ENCODE measurements around the gene ATP1B1.
"Not testable (repeated sequence)": the region's sequence is repeated elsewhere in the genome, so short reads cannot be mapped to it uniquely, and the experiment has no call there.

Gene ATP1B1

DNA sequence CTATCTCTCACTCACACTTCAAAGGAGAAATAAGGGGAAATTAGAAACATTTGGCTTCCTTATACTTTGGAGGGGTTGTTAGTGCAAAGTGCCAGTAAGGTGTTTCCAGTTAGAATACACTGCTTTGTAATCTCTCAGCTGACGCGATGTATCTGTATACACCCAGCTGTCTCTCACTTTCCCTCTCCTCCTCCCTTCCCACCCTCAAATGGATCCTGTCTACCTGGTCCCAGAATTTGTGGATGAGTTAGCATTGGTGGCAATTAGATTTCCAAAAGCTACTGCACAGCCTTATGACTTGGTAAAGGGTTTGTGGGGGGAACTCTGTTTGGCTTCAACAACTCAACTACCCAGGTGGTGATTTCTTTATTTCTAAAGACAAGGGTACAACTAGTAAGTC is 10.5 kb downstream of the ATP1B1 start:
- H3K36me3 ChIP-seq (ENCODE audit: control insufficient read depth in 2 of 2, insufficient read depth in 2 of 2, low read length in 2 of 2) = peaks cover 11 to 25% of the 10 kb centered on the region in 2 donors
- no peak overlapping the region for H3K27ac ChIP-seq (ENCODE audit: low read length)
- no peaks in the 10 kb centered on the region for H3K27me3 ChIP-seq (ENCODE audit: control insufficient read depth in 1 of 2, insufficient read depth in 2 of 2, low read length in 2 of 2)
- H3K9ac ChIP-seq (ENCODE audit: low read length in 2 of 2) = no peak overlapping the region
- H3K9me3 ChIP-seq (ENCODE audit: control insufficient read depth in 2 of 2, low read length in 2 of 2) = no peaks in the 10 kb centered on the region
- H3K4me1 ChIP-seq (ENCODE audit: control insufficient read depth, insufficient read depth, low read length) = peaks cover 24% of the 10 kb centered on the region
- H3K4me3 ChIP-seq (ENCODE audit: low read length in 2 of 2) = no peak overlapping the region

DNA sequence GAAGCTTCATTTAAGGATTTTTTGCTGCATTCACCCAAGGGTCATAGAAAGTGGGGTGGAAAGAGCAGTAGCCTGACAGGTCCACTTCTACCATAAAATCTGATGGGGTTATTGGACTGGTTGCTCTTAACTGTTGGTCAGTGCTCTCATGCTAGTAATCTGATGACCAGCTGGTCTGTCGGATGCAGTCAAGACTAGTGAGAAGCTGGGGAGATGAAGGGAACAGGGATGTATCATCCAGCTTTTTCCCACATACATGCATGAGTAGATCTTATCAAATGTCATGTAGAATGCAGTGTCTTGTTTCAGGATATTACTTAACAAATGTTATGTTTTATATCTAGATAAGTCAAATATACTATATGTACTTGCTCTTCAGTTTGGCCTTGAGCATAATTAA is 11.1 kb downstream of the ATP1B1 start:
- no peak overlapping the region for H3K9ac ChIP-seq (ENCODE audit: low read length in 2 of 2)
- H3K36me3 ChIP-seq (ENCODE audit: control insufficient read depth in 2 of 2, insufficient read depth in 2 of 2, low read length in 2 of 2) = peaks cover 7 to 19% of the 10 kb centered on the region in 2 donors
- H3K9me3 ChIP-seq (ENCODE audit: control insufficient read depth in 2 of 2, low read length in 2 of 2) = no peaks in the 10 kb centered on the region
- H3K27me3 ChIP-seq (ENCODE audit: control insufficient read depth in 1 of 2, insufficient read depth in 2 of 2, low read length in 2 of 2) = no peaks in the 10 kb centered on the region
- H3K27ac ChIP-seq (ENCODE audit: low read length) = no peak overlapping the region
- H3K4me1 ChIP-seq (ENCODE audit: control insufficient read depth, insufficient read depth, low read length) = peaks cover 20% of the 10 kb centered on the region
- H3K4me3 ChIP-seq (ENCODE audit: low read length in 2 of 2) = no peak overlapping the region

DNA sequence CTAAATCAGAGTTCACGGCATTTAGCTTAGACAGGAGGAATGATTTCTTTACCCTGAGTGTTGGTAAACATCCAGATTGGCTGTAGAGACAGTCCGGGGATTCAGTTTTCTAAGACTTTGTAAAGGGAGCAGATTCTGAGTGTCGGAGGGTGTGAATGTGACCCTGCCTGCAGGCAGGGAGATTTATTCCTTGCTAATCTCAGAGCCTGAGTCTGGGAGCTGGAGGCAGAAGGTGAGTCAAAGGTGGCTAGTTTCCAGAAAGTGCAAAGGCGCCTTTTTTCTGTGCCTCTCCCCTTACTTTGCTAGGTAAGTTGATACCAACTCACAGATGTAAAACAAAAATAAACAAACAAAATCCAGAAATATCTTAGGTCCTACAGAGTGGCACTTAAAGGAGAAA is 11.7 kb downstream of the ATP1B1 start:
- Histone ChIP-seq H3K27ac (ENCODE audit: low read length) (no peak overlapping the region), H3K4me3 (ENCODE audit: low read length in 2 of 2) (no peak overlapping the region), H3K36me3 (ENCODE audit: control insufficient read depth in 2 of 2, insufficient read depth in 2 of 2, low read length in 2 of 2) (peaks cover 8 to 18% of the 10 kb centered on the region in 2 donors), H3K9ac (ENCODE audit: low read length in 2 of 2) (no peak overlapping the region), H3K4me1 (ENCODE audit: control insufficient read depth, insufficient read depth, low read length) (peaks cover 20% of the 10 kb centered on the region), H3K9me3 (ENCODE audit: control insufficient read depth in 2 of 2, low read length in 2 of 2) (no peaks in the 10 kb centered on the region), H3K27me3 (ENCODE audit: control insufficient read depth in 1 of 2, insufficient read depth in 2 of 2, low read length in 2 of 2) (no peaks in the 10 kb centered on the region)

DNA sequence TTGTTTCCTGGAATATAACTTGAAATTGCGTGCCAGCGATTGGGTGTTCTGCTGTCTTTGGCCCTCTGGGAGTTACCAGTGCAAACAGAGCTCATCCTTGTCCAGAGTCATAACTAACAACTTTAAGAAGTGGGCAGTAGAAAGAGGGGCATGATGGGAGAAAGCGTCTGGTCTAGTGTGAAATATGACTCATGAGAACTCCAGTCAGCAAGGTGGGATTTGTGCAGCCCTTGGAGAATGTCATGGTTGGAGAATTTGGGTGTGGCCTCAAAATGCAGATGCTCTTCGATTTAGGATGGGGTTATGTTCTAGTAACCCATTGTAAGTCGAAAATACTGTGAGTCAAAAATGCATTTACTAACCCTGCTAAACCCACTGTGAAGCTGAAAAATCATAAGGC is 12.9 kb downstream of the ATP1B1 start:
- H3K36me3 ChIP-seq (ENCODE audit: control insufficient read depth in 2 of 2, insufficient read depth in 2 of 2, low read length in 2 of 2) = peaks cover 5 to 13% of the 10 kb centered on the region in 2 donors
- no peak overlapping the region for H3K9ac ChIP-seq (ENCODE audit: low read length in 2 of 2)
- H3K9me3 ChIP-seq (ENCODE audit: control insufficient read depth in 2 of 2, low read length in 2 of 2) = no peaks in the 10 kb centered on the region
- H3K27ac ChIP-seq (ENCODE audit: low read length) = no peak overlapping the region
- H3K4me1 ChIP-seq (ENCODE audit: control insufficient read depth, insufficient read depth, low read length) = peaks cover 14% of the 10 kb centered on the region
- no peaks in the 10 kb centered on the region for H3K27me3 ChIP-seq (ENCODE audit: control insufficient read depth in 1 of 2, insufficient read depth in 2 of 2, low read length in 2 of 2)
- no peak overlapping the region for H3K4me3 ChIP-seq (ENCODE audit: low read length in 2 of 2)

DNA sequence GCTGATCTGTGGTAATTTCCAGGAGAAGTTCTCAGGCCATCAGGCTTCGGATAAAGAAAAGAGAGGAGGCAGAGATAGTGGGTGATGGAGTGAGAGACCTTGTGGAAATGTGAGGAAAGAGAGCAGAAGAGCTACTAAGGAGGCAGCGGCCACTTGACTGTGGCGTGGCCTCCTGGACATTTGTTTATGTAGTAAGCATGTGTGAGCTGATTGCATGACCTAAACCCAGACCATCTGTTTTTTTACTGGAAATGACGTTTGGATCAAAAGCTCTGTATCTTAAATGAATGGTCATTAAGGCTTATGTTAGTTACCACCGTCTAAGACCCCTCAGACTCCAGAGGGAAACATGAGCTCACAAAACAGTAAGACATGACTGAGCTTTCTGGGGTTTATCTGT is 13.6 kb downstream of the ATP1B1 start:
- Histone ChIP-seq H3K27ac (ENCODE audit: low read length) (no peak overlapping the region), H3K9me3 (ENCODE audit: control insufficient read depth in 2 of 2, low read length in 2 of 2) (no peaks in the 10 kb centered on the region), H3K4me1 (ENCODE audit: control insufficient read depth, insufficient read depth, low read length) (peaks cover 14% of the 10 kb centered on the region), H3K36me3 (ENCODE audit: control insufficient read depth in 2 of 2, insufficient read depth in 2 of 2, low read length in 2 of 2) (peaks cover 4 to 11% of the 10 kb centered on the region in 2 donors), H3K27me3 (ENCODE audit: control insufficient read depth in 1 of 2, insufficient read depth in 2 of 2, low read length in 2 of 2) (no peaks in the 10 kb centered on the region), H3K4me3 (ENCODE audit: low read length in 2 of 2) (no peak overlapping the region), H3K9ac (ENCODE audit: low read length in 2 of 2) (no peak overlapping the region)

DNA sequence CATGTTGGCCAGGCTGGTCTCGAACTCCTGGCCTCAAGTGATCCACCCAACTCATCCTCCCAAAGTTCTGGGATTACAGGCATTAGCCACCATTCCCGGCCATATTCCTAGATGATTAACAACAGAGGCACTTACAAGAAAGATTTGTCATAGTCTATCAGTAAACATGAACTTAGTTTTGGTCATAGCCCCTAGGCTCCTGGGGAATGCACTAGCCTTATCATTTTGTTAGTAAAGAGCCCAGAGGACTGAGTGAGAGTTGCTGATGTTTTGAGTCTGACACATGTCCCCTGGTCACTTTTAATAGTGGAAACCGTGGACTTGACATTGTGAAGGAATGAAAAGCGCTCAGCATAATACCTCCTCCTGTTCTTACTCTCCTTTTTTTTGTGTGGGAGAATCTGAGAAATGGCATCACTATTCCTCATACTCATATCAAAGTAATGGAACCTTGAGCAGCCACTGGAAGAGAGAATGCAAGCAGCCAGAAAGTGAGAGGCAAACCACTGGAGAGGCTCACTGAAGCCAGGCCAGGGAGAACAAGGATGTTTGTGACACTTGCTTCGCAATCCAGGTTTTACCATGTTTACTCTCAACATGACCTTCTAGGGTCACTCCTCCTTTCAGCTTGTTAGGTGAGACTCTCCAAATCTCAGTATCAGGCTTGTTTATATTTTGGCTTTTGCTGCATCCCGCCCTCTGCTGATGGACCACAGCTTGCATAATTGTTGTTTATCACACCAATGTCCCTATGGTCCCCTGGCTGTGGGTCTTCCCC is 14.8 kb downstream of the ATP1B1 start:
- peaks cover 9 to 16% of the 10 kb centered on the region in 2 donors for H3K36me3 ChIP-seq (ENCODE audit: control insufficient read depth in 2 of 2, insufficient read depth in 2 of 2, low read length in 2 of 2)

DNA sequence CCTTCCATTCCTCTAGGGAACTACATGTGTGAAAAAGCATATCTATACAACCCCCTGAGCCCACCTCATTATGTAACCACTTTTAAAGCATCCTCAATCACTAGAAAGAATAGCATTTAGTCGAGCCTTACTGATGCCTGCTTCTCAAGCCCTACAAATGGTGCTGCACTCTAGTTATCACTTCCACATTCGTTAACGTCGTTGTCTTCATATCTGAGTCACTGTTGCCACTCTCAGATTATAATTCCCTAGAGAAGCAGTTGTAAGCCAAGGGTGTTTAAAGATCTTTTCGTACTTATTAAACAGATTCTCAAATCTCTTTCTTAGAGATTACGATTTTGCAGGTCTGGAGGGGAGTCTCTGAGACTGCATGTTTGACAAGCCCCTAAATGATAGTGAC is 16.5 kb downstream of the ATP1B1 start:
- H3K36me3 ChIP-seq (ENCODE audit: control insufficient read depth in 2 of 2, insufficient read depth in 2 of 2, low read length in 2 of 2) = peaks cover 14 to 23% of the 10 kb centered on the region in 2 donors
- H3K27ac ChIP-seq (ENCODE audit: low read length) = no peak overlapping the region
- no peak overlapping the region for H3K9ac ChIP-seq (ENCODE audit: low read length in 2 of 2)
- H3K4me1 ChIP-seq (ENCODE audit: control insufficient read depth, insufficient read depth, low read length) = peaks cover 6% of the 10 kb centered on the region
- no peaks in the 10 kb centered on the region for H3K9me3 ChIP-seq (ENCODE audit: control insufficient read depth in 2 of 2, low read length in 2 of 2)
- H3K27me3 ChIP-seq (ENCODE audit: control insufficient read depth in 1 of 2, insufficient read depth in 2 of 2, low read length in 2 of 2) = no peaks in the 10 kb centered on the region
- H3K4me3 ChIP-seq (ENCODE audit: low read length in 2 of 2) = no peak overlapping the region

More for the DNA sequence above, 14.8 kb downstream of the ATP1B1 start:
- Histone ChIP-seq H3K9me3 (ENCODE audit: control insufficient read depth in 2 of 2, low read length in 2 of 2) (no peaks in the 10 kb centered on the region), H3K4me3 (ENCODE audit: low read length in 2 of 2) (no peak overlapping the region), H3K27me3 (ENCODE audit: control insufficient read depth in 1 of 2, insufficient read depth in 2 of 2, low read length in 2 of 2) (no peaks in the 10 kb centered on the region), H3K27ac (ENCODE audit: low read length) (no peak overlapping the region), H3K9ac (ENCODE audit: low read length in 2 of 2) (no peak overlapping the region), H3K4me1 (ENCODE audit: control insufficient read depth, insufficient read depth, low read length) (peaks cover 6% of the 10 kb centered on the region)

DNA sequence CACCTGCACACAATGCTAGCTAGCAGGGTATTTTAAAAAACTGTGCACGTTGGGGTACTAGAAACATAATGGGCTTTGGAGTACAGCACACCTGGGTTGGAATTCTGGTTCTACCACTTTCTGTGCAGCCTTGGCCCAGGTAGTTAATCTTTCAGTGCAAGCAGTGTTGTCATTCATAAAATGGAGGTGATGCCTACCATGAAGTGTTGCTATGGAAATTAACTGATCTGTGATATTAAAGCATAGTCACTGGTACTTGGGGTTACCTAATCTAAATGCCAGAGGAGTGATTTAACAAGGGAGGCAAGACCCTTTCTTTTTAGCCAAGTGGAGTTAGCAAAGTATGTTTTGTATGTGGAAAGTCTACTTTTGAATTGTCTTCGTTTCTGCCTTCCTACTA is 18.0 kb downstream of the ATP1B1 start:
- no peak overlapping the region for H3K9ac ChIP-seq (ENCODE audit: low read length in 2 of 2)
- peaks cover 5% of the 10 kb centered on the region for H3K4me1 ChIP-seq (ENCODE audit: control insufficient read depth, insufficient read depth, low read length)
- peaks cover 18 to 29% of the 10 kb centered on the region in 2 donors for H3K36me3 ChIP-seq (ENCODE audit: control insufficient read depth in 2 of 2, insufficient read depth in 2 of 2, low read length in 2 of 2)
- H3K4me3 ChIP-seq (ENCODE audit: low read length in 2 of 2) = no peak overlapping the region
- H3K27me3 ChIP-seq (ENCODE audit: control insufficient read depth in 1 of 2, insufficient read depth in 2 of 2, low read length in 2 of 2) = no peaks in the 10 kb centered on the region
- no peak overlapping the region for H3K27ac ChIP-seq (ENCODE audit: low read length)
- H3K9me3 ChIP-seq (ENCODE audit: control insufficient read depth in 2 of 2, low read length in 2 of 2) = no peaks in the 10 kb centered on the region

DNA sequence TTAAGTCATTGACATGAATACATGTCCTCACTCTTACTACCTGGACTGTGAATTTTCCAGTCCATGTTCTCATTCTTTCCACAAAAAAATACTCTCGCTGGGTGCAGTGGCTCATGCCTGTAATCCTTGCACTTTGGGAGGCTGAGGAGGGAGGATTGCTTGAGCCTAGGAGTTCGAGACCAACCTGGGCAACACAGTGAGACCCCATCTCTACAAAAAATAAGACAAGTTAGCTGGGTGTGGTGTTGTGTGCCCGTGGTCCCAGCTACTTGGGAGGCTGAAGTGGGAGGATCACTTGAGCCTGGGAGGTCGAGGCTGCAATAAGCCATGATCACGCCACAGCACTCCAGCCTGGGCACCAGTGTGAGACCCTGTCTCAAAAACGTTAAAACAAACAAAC is 19.1 kb downstream of the ATP1B1 start:
- H3K36me3 ChIP-seq (ENCODE audit: control insufficient read depth in 2 of 2, insufficient read depth in 2 of 2, low read length in 2 of 2) = peaks cover 18 to 30% of the 10 kb centered on the region in 2 donors
- H3K4me1 ChIP-seq (ENCODE audit: control insufficient read depth, insufficient read depth, low read length); H3K9me3 ChIP-seq (ENCODE audit: control insufficient read depth in 2 of 2, low read length in 2 of 2); H3K27me3 ChIP-seq (ENCODE audit: control insufficient read depth in 1 of 2, insufficient read depth in 2 of 2, low read length in 2 of 2); H3K4me3 ChIP-seq (ENCODE audit: low read length in 2 of 2); H3K9ac ChIP-seq (ENCODE audit: low read length in 2 of 2); H3K27ac ChIP-seq (ENCODE audit: low read length): not testable (repeated sequence)

DNA sequence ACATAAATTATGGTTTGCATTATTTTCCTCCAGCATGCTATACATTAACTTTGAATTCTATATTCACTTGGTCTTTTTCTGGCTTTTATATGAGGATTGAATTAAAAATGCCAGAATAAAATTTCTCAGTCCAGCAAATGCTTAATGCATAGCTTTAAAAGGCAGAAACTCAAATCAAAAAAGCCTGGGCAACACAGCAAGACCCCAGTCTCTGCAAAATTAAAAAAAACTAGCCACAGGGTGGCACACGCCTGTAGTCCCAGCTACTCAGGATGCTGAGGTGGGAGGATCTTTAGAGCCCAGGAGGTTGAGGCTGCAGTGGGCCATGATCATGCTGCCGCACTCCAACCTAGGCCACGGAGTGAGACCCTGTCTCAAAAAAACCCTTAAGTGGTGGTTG is 19.8 kb downstream of the ATP1B1 start:
- H3K9me3 ChIP-seq (ENCODE audit: control insufficient read depth in 2 of 2, low read length in 2 of 2) = no peaks in the 10 kb centered on the region

DNA sequence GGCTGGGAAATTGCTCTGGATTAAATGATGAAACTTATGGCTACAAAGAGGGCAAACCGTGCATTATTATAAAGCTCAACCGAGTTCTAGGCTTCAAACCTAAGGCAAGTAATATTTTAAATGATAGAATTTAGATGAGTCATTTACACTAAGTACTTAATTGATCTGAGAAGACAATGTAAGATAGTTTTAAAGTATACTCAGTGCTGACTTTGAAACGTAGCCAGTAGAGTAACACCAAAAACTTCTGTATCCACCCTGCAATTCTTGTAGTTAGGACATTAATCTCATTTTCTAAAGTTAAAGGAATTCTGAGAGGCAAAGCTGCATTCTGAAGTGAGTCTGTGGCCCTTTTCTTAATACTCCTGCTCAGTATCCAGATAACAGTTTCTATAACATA is 20.8 kb downstream of the ATP1B1 start:
- Histone ChIP-seq H3K9ac (ENCODE audit: low read length in 2 of 2) (no peak overlapping the region), H3K9me3 (ENCODE audit: control insufficient read depth in 2 of 2, low read length in 2 of 2) (no peaks in the 10 kb centered on the region), H3K36me3 (ENCODE audit: control insufficient read depth in 2 of 2, insufficient read depth in 2 of 2, low read length in 2 of 2) (peaks cover 23 to 35% of the 10 kb centered on the region in 2 donors), H3K4me1 (ENCODE audit: control insufficient read depth, insufficient read depth, low read length) (no peaks in the 10 kb centered on the region), H3K27ac (ENCODE audit: low read length) (no peak overlapping the region), H3K4me3 (ENCODE audit: low read length in 2 of 2) (no peak overlapping the region), H3K27me3 (ENCODE audit: control insufficient read depth in 1 of 2, insufficient read depth in 2 of 2, low read length in 2 of 2) (no peaks in the 10 kb centered on the region)

More for the DNA sequence above, 19.8 kb downstream of the ATP1B1 start:
- Histone ChIP-seq H3K27me3 (ENCODE audit: control insufficient read depth in 1 of 2, insufficient read depth in 2 of 2, low read length in 2 of 2) (no peaks in the 10 kb centered on the region), H3K36me3 (ENCODE audit: control insufficient read depth in 2 of 2, insufficient read depth in 2 of 2, low read length in 2 of 2) (peaks cover 23 to 35% of the 10 kb centered on the region in 2 donors), H3K27ac (ENCODE audit: low read length) (no peak overlapping the region), H3K4me3 (ENCODE audit: low read length in 2 of 2) (no peak overlapping the region), H3K9ac (ENCODE audit: low read length in 2 of 2) (no peak overlapping the region), H3K4me1 (ENCODE audit: control insufficient read depth, insufficient read depth, low read length) (no peaks in the 10 kb centered on the region)
